Liver (tissue), 9 donors: Measurements from ENCODE around the gene ZNF189. TPM values are rescaled to one million over a fixed set of nuclear protein-coding genes. Genes with fewer than 3 reads are reported as not detected.

ENCODE experiments used
- DNase-seq: peaks from one replicate; pipeline ENCODE4 v3.0.0-alpha.2; 2017; ENCODE audit warnings: low spot score
- H3K27ac ChIP-seq, 2 donors: one replicate each; pipeline ENCODE4 v1.7.0; 2013; ENCODE audit warnings: inconsistent platforms in 2 of 2, low read length in 2 of 2, control low read depth in 1 of 2, low read depth in 1 of 2, mild to moderate bottlenecking in 1 of 2
- H3K27me3 ChIP-seq, 4 donors: one replicate each; pipeline versions ENCODE4 v1.6.1 to v1.7.0; 2013; ENCODE audit warnings: low read length in 3 of 4, inconsistent platforms in 1 of 4, mild to moderate bottlenecking in 1 of 4, moderate library complexity in 1 of 4; ENCODE audit not compliant: control insufficient read depth in 4 of 4, insufficient read depth in 4 of 4
- H3K36me3 ChIP-seq, 4 donors: one replicate each; pipeline versions ENCODE4 v1.6.1 to v1.7.0; 2013; ENCODE audit warnings: low read length in 3 of 4, mild to moderate bottlenecking in 3 of 4, low read depth in 1 of 4, moderate library complexity in 1 of 4; ENCODE audit not compliant: control insufficient read depth in 4 of 4, insufficient read depth in 3 of 4
- H3K4me1 ChIP-seq, 4 donors: one replicate each; pipeline versions ENCODE4 v1.6.1 to v1.7.0; 2013; ENCODE audit warnings: low read length in 3 of 4, mild to moderate bottlenecking in 3 of 4, moderate library complexity in 1 of 4; ENCODE audit not compliant: control insufficient read depth in 4 of 4, insufficient read depth in 4 of 4
- H3K4me3 ChIP-seq, 3 donors: one replicate each; pipeline versions ENCODE4 v1.6.1 to v1.7.0; 2013; ENCODE audit warnings: low read length in 3 of 3, control low read depth in 1 of 3, low read depth in 1 of 3, mild to moderate bottlenecking in 1 of 3
- H3K9ac ChIP-seq, 2 donors: one replicate each; pipeline ENCODE4 v1.7.0; 2013; ENCODE audit warnings: low read length in 2 of 2, mild to moderate bottlenecking in 2 of 2, moderate library complexity in 2 of 2, control low read depth in 1 of 2, low read depth in 1 of 2
- H3K9me3 ChIP-seq, 4 donors: one replicate each; pipeline versions ENCODE4 v1.6.1 to v1.7.0; 2013; ENCODE audit warnings: low read length in 3 of 4; ENCODE audit not compliant: control insufficient read depth in 4 of 4
- EGR1 ChIP-seq, 2 donors: IDR thresholded peaks; 2 replicates each; pipeline ENCODE4 v1.6.1; 2016 to 2018; ENCODE audit warnings: antibody characterized with exemption in 2 of 2, low read depth in 2 of 2
- FOXA1 ChIP-seq: IDR thresholded peaks from 2 replicates; pipeline ENCODE4 v1.6.1; 2016; ENCODE audit warnings: antibody characterized with exemption
- FOXA2 ChIP-seq: IDR thresholded peaks from 2 replicates; pipeline ENCODE4 v1.6.1; 2016; ENCODE audit warnings: antibody characterized with exemption
- GABPA ChIP-seq, 2 donors: IDR thresholded peaks in 1 of 2; conservative IDR thresholded peaks in 1 of 2; 2 replicates each; pipeline ENCODE4 v1.6.1; 2016; ENCODE audit warnings: antibody characterized with exemption in 2 of 2, mild to moderate bottlenecking in 1 of 2, moderate library complexity in 1 of 2
- HNF4A ChIP-seq, 2 donors: conservative IDR thresholded peaks; 2 replicates each; pipeline ENCODE4 v1.6.1; 2016; ENCODE audit warnings: antibody characterized with exemption in 2 of 2, mild to moderate bottlenecking in 2 of 2
- HNF4G ChIP-seq: IDR thresholded peaks from 2 replicates; pipeline ENCODE4 v1.6.1; 2016; ENCODE audit warnings: antibody characterized with exemption
- JUND ChIP-seq, 2 donors: IDR thresholded peaks; 2 replicates each; pipeline ENCODE4 v1.6.1; 2016; ENCODE audit warnings: antibody characterized with exemption in 2 of 2
- MAX ChIP-seq: IDR thresholded peaks from 2 replicates; pipeline ENCODE4 v1.6.1; 2016; ENCODE audit warnings: antibody characterized with exemption
- NR2F2 ChIP-seq: IDR thresholded peaks from 2 replicates; pipeline ENCODE4 v1.6.1; 2016; ENCODE audit warnings: antibody characterized with exemption
- RAD21 ChIP-seq, 2 donors: IDR thresholded peaks; 2 replicates each; pipeline ENCODE4 v1.6.1; 2016; ENCODE audit warnings: antibody characterized with exemption in 2 of 2, mild to moderate bottlenecking in 2 of 2
- RXRA ChIP-seq, 2 donors: IDR thresholded peaks; 2 replicates each; pipeline ENCODE4 v1.6.1; 2017 to 2018; ENCODE audit warnings: antibody characterized with exemption in 2 of 2, mild to moderate bottlenecking in 1 of 2
- SP1 ChIP-seq: IDR thresholded peaks from 2 replicates; pipeline ENCODE4 v1.6.1; 2018; ENCODE audit warnings: antibody characterized with exemption, mild to moderate bottlenecking
- TAF1 ChIP-seq: conservative IDR thresholded peaks from 2 replicates; pipeline ENCODE4 v1.6.1; 2016; ENCODE audit warnings: antibody characterized with exemption, mild to moderate bottlenecking
- WGBS: extraction: QIAGEN DNeasy Blood & Tissue Kit; methylation state at CpG from one replicate; pipeline ENCODE4 v1.1.7; 2013; 5-methylcytosine and 5-hydroxymethylcytosine counted together
- polyA plus RNA-seq, 2 donors: library from polyadenylated mRNA; stranded (reverse) in 1 of 2; unstranded in 1 of 2; fragments of 200-250 nt in 1 of 2; fragments of >200 nt in 1 of 2; fragmentation: Nextera tagmentation in 1 of 2; extraction: Ambion mirVana in 1 of 2; gene quantifications; one replicate each; pipeline versions ENCODE4 v1.2.1 to v1.2.3, GENCODE V29; 2013 to 2015
- total RNA-seq, 2 donors: library from RNA; depleted of rRNA; stranded (reverse); fragments of >200 nt; gene quantifications; one replicate each; pipeline ENCODE4 v1.2.3, GENCODE V29; 2014
- TF ChIP-seq, protein P1 (sequence below): IDR thresholded peaks from 2 replicates; pipeline ENCODE4 v1.6.1; 2016; ENCODE audit warnings: antibody characterized with exemption, mild to moderate bottlenecking
- TF ChIP-seq, protein P2 (sequence below): fragments of 150-350 bp; IDR thresholded peaks from 2 replicates; pipeline ENCODE4 v1.5.1; 2017; ENCODE audit warnings: improper control_type of control experiment, low read depth, low read length; ENCODE audit not compliant: missing input control
- TF ChIP-seq, protein P3 (sequence below): IDR thresholded peaks from 2 replicates; pipeline ENCODE4 v1.6.1; 2016; ENCODE audit warnings: antibody characterized with exemption
- donor health status: healthy.
- donor health status: healthy.
- donor health status: healthy.
- donor health status: healthy.
- donor health status: healthy.

ZNF189 gene
- total and polyA plus RNA-seq, 4 donors, result 4.4 to 16.1 (median 8.3) TPM

DNA sequence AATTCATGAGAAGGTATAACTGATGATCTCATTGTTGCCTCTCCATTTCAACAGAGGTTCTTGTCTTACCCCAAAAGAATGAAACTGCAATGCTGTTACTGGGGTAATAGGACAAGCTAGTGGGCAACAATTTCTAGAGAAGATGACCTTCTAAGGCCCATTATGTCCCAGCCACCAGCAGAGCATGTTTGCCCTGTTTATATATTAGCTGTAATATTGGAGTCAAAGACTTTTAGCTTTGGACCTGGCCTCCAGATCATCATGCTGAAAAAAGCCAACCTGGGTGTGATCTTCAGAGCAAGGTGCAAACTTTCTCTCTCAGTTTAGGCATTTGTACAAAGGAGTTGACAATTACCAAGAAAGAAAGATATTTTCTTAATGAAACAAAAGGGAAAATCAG, 33.5 kb downstream of the ZNF189 start:
- no peaks in the 10 kb centered on the region for H3K27me3 ChIP-seq
- TF ChIP-seq GABPA (IDR thresholded peaks at IDR 0.05 in 1 of 2, conservative IDR thresholded peaks at IDR 0.05 in 1 of 2), result no peak
- TF ChIP-seq NR2F2, result peak; percentile 30
- no peak for TF ChIP-seq MAX
- no peak for TF ChIP-seq TAF1
- peak; percentile 6 for TF ChIP-seq FOXA1
- TF ChIP-seq HNF4A (conservative IDR thresholded peaks at IDR 0.05), result peak; percentile 9 to 42
- TF ChIP-seq RXRA (IDR thresholded peaks at IDR 0.05), result no peak
- no peak for TF ChIP-seq FOXA2
- TF ChIP-seq, protein P1, sequence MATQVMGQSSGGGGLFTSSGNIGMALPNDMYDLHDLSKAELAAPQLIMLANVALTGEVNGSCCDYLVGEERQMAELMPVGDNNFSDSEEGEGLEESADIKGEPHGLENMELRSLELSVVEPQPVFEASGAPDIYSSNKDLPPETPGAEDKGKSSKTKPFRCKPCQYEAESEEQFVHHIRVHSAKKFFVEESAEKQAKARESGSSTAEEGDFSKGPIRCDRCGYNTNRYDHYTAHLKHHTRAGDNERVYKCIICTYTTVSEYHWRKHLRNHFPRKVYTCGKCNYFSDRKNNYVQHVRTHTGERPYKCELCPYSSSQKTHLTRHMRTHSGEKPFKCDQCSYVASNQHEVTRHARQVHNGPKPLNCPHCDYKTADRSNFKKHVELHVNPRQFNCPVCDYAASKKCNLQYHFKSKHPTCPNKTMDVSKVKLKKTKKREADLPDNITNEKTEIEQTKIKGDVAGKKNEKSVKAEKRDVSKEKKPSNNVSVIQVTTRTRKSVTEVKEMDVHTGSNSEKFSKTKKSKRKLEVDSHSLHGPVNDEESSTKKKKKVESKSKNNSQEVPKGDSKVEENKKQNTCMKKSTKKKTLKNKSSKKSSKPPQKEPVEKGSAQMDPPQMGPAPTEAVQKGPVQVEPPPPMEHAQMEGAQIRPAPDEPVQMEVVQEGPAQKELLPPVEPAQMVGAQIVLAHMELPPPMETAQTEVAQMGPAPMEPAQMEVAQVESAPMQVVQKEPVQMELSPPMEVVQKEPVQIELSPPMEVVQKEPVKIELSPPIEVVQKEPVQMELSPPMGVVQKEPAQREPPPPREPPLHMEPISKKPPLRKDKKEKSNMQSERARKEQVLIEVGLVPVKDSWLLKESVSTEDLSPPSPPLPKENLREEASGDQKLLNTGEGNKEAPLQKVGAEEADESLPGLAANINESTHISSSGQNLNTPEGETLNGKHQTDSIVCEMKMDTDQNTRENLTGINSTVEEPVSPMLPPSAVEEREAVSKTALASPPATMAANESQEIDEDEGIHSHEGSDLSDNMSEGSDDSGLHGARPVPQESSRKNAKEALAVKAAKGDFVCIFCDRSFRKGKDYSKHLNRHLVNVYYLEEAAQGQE, result no peak
- no peaks in the 10 kb centered on the region for H3K9me3 ChIP-seq
- H3K9ac ChIP-seq, result peak overlapping the region in 1 of 2 donors; percentile 100
- DNase-seq, result no peak
- H3K27ac ChIP-seq, result peak overlapping the region; percentile 91 to 93
- H3K36me3 ChIP-seq, result peaks cover 2 to 48% (median 26%) of the 10 kb centered on the region in 4 donors
- peak overlapping the region; percentile 41 to 88 (median 73) for H3K4me3 ChIP-seq
- peaks cover 0 to 58% (median 29%) of the 10 kb centered on the region in 4 donors for H3K4me1 ChIP-seq

- peaks cover 2 to 42% (median 22%) of the 10 kb centered on the region in 4 donors for H3K36me3 ChIP-seq
- H3K4me1 ChIP-seq, result peaks cover 0 to 59% (median 29%) of the 10 kb centered on the region in 4 donors
- 27% methylated on average over 1 of the region's 1 CpG for WGBS
- peak overlapping the region; percentile 76 to 100 for H3K9ac ChIP-seq
- TF ChIP-seq RAD21 (IDR thresholded peaks at IDR 0.05) (peak in 1 of 2 donors; percentile 3), FOXA2 (no peak)
- no peaks in the 10 kb centered on the region for H3K9me3 ChIP-seq
- no peak for DNase-seq
- peak overlapping the region; percentile 73 to 88 (median 77) for H3K4me3 ChIP-seq
- H3K27ac ChIP-seq, result peak overlapping the region; percentile 91 to 93
- H3K27me3 ChIP-seq, result no peaks in the 10 kb centered on the region
Observed at GRCh38 chr9:101432740-101433139, 34.1 kb downstream of the ZNF189 start.

DNA sequence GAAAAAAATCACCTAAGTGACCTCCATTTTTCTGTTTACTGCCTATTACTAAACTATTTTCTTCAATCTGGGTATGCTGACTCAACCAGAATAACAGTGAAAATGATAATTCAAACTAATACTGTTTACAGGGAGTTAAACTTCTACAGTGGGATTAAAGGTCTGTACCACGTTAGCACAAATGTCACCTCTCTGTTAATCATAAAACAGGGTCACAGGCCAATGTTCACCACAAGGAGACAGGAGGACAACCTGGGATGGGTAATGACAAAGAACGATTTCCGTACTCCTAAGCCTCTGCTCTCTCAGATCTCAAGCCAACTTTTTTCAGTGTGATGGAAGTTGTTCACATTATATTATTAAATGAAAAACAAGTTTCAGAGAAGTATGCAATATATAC, 34.6 kb downstream of the ZNF189 start:
- Histone ChIP-seq H3K27me3 (no peaks in the 10 kb centered on the region), H3K27ac (peak overlapping the region; percentile 91 to 93), H3K36me3 (peaks cover 2 to 37% (median 20%) of the 10 kb centered on the region in 4 donors), H3K4me1 (peaks cover 0 to 58% (median 30%) of the 10 kb centered on the region in 4 donors), H3K4me3 (peak overlapping the region; percentile 73 to 88 (median 77)), H3K9ac (peak overlapping the region; percentile 76 to 100), H3K9me3 (no peaks in the 10 kb centered on the region)
- no peak for DNase-seq
- 24% methylated on average over 3 of the region's 3 CpGs for WGBS
- TF ChIP-seq MAX (no peak), RAD21 (IDR thresholded peaks at IDR 0.05) (peak in 1 of 2 donors; percentile 16), SP1 (peak; percentile 65), GABPA (IDR thresholded peaks at IDR 0.05 in 1 of 2, conservative IDR thresholded peaks at IDR 0.05 in 1 of 2) (no peak), JUND (IDR thresholded peaks at IDR 0.05) (peak in 1 of 2 donors; percentile 23), HNF4G (peak; percentile 53), HNF4A (conservative IDR thresholded peaks at IDR 0.05) (peak; percentile 78 to 86), EGR1 (IDR thresholded peaks at IDR 0.05; ENCODE audit: low read depth in 2 of 2) (no peak), NR2F2 (peak; percentile 51)
- TF ChIP-seq, protein P2, sequence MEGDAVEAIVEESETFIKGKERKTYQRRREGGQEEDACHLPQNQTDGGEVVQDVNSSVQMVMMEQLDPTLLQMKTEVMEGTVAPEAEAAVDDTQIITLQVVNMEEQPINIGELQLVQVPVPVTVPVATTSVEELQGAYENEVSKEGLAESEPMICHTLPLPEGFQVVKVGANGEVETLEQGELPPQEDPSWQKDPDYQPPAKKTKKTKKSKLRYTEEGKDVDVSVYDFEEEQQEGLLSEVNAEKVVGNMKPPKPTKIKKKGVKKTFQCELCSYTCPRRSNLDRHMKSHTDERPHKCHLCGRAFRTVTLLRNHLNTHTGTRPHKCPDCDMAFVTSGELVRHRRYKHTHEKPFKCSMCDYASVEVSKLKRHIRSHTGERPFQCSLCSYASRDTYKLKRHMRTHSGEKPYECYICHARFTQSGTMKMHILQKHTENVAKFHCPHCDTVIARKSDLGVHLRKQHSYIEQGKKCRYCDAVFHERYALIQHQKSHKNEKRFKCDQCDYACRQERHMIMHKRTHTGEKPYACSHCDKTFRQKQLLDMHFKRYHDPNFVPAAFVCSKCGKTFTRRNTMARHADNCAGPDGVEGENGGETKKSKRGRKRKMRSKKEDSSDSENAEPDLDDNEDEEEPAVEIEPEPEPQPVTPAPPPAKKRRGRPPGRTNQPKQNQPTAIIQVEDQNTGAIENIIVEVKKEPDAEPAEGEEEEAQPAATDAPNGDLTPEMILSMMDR, result peak; percentile 19
- TF ChIP-seq, protein P3, sequence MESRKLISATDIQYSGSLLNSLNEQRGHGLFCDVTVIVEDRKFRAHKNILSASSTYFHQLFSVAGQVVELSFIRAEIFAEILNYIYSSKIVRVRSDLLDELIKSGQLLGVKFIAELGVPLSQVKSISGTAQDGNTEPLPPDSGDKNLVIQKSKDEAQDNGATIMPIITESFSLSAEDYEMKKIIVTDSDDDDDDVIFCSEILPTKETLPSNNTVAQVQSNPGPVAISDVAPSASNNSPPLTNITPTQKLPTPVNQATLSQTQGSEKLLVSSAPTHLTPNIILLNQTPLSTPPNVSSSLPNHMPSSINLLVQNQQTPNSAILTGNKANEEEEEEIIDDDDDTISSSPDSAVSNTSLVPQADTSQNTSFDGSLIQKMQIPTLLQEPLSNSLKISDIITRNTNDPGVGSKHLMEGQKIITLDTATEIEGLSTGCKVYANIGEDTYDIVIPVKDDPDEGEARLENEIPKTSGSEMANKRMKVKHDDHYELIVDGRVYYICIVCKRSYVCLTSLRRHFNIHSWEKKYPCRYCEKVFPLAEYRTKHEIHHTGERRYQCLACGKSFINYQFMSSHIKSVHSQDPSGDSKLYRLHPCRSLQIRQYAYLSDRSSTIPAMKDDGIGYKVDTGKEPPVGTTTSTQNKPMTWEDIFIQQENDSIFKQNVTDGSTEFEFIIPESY, result peak; percentile 34
- TF ChIP-seq, protein P1, result peak; percentile 68
